ENCODE data around the gene SLC35F3.

SLC35F3 gene

GRCh38 chr1:233975486-233975885, 71.0 kb downstream of the SLC35F3 start:
- DNase-seq, result no peak

- no peak for DNase-seq
Observed at GRCh38 chr1:233981042-233981675, 76.7 kb downstream of the SLC35F3 start.

- no peak for DNase-seq
Observed at GRCh38 chr1:233982827-233983518, 78.5 kb downstream of the SLC35F3 start.

- no peak for DNase-seq
Observed at GRCh38 chr1:233983811-233984210, 79.3 kb downstream of the SLC35F3 start.

GRCh38 chr1:233988963-233989696, 84.7 kb downstream of the SLC35F3 start:
- DNase-seq, result no peak

- DNase-seq, result no peak
Observed at GRCh38 chr1:233990486-233990885, 86.0 kb downstream of the SLC35F3 start.

GRCh38 chr1:233993651-233994050, 89.2 kb downstream of the SLC35F3 start:
- DNase-seq, result peak; percentile 22

GRCh38 chr1:233994112-233994511, 89.6 kb downstream of the SLC35F3 start:
- DNase-seq, result no peak

GRCh38 chr1:233998456-233998855, 94.0 kb downstream of the SLC35F3 start:
- DNase-seq, result no peak

GRCh38 chr1:233998891-233999290, 94.4 kb downstream of the SLC35F3 start:
- no peak for DNase-seq

GRCh38 chr1:234000557-234001041, 96.1 kb downstream of the SLC35F3 start:
- DNase-seq, result no peak

- DNase-seq, result no peak
Observed at GRCh38 chr1:234001817-234002216, 97.3 kb downstream of the SLC35F3 start.

GRCh38 chr1:234004591-234004990, 100.1 kb downstream of the SLC35F3 start:
- no peak for DNase-seq

- DNase-seq, result no peak
Observed at GRCh38 chr1:234007684-234008083, 103.2 kb downstream of the SLC35F3 start.

- no peak for DNase-seq
Observed at GRCh38 chr1:234008591-234008990, 104.1 kb downstream of the SLC35F3 start.

GRCh38 chr1:234009668-234010067, 105.2 kb downstream of the SLC35F3 start:
- DNase-seq, result no peak

- no peak for DNase-seq
Observed at GRCh38 chr1:234014208-234014607, 109.7 kb downstream of the SLC35F3 start.

- DNase-seq, result no peak
Observed at GRCh38 chr1:234018816-234019215, 114.3 kb downstream of the SLC35F3 start.

- DNase-seq, result no peak
Observed at GRCh38 chr1:234019387-234019786, 114.9 kb downstream of the SLC35F3 start.

GRCh38 chr1:234022302-234022701, 117.8 kb downstream of the SLC35F3 start:
- DNase-seq, result no peak

GRCh38 chr1:234039603-234040002, 135.1 kb downstream of the SLC35F3 start:
- DNase-seq, result no peak

GRCh38 chr1:234040446-234041317, 136.2 kb downstream of the SLC35F3 start:
- no peak for DNase-seq

- no peak for DNase-seq
Observed at GRCh38 chr1:234044079-234044478, 139.6 kb downstream of the SLC35F3 start.

Data from activated CD4-positive, alpha-beta T cell treated with anti-CD3 and anti-CD28 coated beads for 48 hours (primary cell).